ENCODE results near the gene NVL. TPM values are rescaled to one million over a fixed set of nuclear protein-coding genes. Genes with fewer than 3 reads are reported as not detected.
"Not testable (repeated sequence)": the region's sequence is repeated elsewhere in the genome, so short reads cannot be mapped to it uniquely, and the experiment has no call there.

Gene NVL
- total and polyA plus RNA-seq, 8 donors = 22.4 to 46.5 (median 39.0) TPM

DNA sequence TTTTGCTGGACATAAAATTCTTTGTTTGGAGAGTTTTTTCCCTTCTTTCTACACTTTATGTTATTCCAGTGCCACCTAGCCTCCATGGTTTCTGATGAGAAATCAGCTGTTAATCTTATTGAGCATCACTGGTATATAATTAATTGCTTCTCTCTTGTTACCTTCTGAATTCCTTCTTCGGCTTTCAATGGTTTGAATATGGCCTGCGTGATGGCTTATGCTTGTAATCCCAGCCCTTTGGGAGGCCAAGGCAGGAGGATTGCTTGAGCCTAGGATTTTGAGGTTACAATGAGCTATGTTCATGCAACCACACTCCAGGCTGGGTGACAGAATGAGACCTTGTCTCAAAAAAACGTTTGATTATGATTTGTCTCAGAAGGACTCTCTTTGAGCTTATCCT, 13.7 kb upstream of the NVL start:
- TF ChIP-seq, protein P1, sequence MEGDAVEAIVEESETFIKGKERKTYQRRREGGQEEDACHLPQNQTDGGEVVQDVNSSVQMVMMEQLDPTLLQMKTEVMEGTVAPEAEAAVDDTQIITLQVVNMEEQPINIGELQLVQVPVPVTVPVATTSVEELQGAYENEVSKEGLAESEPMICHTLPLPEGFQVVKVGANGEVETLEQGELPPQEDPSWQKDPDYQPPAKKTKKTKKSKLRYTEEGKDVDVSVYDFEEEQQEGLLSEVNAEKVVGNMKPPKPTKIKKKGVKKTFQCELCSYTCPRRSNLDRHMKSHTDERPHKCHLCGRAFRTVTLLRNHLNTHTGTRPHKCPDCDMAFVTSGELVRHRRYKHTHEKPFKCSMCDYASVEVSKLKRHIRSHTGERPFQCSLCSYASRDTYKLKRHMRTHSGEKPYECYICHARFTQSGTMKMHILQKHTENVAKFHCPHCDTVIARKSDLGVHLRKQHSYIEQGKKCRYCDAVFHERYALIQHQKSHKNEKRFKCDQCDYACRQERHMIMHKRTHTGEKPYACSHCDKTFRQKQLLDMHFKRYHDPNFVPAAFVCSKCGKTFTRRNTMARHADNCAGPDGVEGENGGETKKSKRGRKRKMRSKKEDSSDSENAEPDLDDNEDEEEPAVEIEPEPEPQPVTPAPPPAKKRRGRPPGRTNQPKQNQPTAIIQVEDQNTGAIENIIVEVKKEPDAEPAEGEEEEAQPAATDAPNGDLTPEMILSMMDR (IDR thresholded peaks at IDR 0.05) = no peak
- no peaks in the 10 kb centered on the region for H3K36me3 ChIP-seq

DNA sequence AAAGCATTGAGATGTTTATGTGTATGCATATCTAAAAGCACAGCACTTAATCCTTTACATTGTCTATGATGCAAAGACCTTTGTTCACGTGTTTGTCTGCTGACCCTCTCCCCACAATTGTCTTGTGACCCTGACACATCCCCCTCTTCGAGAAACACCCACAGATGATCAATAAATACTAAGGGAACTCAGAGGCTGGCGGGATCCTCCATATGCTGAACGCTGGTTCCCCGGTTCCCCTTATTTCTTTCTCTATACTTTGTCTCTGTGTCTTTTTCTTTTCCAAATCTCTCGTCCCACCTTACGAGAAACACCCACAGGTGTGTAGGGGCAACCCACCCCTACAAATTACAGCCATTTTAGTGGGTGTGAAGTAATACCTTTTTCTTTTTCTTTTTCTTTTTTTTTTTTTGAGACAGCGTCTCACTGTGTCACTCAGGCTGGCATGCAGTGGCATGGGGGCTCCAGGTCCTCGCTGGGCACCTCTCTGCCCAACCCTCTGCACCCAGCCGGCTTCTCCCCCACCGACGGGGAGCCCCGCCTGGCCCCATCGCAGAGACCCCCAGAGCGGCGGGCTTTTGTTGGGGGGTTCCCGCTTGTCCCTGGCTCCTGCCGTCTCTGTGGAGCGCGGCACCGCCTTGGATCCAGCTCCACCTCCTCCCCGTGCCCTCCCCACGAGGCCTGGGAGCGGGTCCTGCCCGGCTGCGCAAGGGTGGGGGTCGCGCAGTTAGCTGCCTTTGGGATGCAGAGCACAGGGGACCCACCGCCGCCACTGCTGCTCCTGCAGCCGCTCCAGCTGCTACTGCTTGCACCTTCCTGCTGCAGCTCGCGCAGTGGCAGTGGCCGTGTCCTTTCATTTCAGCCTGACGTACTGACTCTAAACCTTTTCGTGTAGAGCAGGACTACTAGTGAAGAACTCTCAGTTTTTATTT, 10.7 kb upstream of the NVL start:
- Histone ChIP-seq H3K4me1 (peaks cover 6 to 11% of the 10 kb centered on the region in 2 donors), H3K9me3 (peaks cover 0 to 28% of the 10 kb centered on the region in 2 donors), H3K27ac (peak overlapping the region in 1 of 2 donors; percentile 67), H3K4me3 (peak overlapping the region; percentile 38 to 39)
- H3K27me3 ChIP-seq; intact Hi-C loops (cut with DNase I); H3K36me3 ChIP-seq: not testable (repeated sequence)
- peak in 2 of 4 donors; percentile 47 to 88 for DNase-seq
- ATAC-seq = peak; percentile 61

More for the DNA sequence above, 13.7 kb upstream of the NVL start:
- intact Hi-C loops (cut with DNase I) = no loop called here
- no peak for ATAC-seq
- Histone ChIP-seq H3K4me1 (peaks cover 6 to 11% of the 10 kb centered on the region in 2 donors), H3K27me3 (peaks cover 0 to 9% of the 10 kb centered on the region in 2 donors), H3K4me3 (no peak overlapping the region), H3K27ac (no peak overlapping the region), H3K9me3 (peaks cover 0 to 28% of the 10 kb centered on the region in 2 donors)
- no peak for DNase-seq

DNA sequence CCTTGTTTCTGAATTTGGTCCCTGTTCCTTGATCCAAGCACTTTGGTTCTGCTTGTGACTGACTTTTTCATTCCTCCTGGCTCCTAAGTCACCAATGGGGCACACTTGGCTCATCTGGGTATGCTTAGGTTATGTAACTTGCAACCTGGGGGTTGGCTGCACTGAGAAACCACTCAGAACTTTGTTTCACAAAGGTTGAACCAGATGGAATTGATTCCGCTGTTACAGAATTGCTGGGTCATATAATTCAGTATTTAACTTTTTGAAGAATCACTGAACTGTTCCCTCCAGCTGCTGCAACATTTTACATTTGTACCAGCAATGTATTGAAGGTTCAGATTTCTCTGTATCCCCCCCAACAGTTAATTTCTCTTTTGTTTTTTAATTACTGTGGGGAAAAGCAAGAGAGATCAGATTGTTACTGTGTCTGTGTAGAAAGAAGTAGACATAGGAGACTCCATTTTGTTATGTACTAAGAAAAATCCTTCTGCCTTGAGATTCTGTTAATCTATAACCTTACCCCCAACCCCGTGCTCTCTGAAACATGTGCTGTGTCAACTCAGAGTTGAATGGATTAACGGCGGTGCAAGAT, 9.6 kb upstream of the NVL start:
- TF ChIP-seq, protein P1 (IDR thresholded peaks at IDR 0.05) = no peak
- ATAC-seq = peak; percentile 21
- intact Hi-C loops (cut with DNase I) = no loop called here

DNA sequence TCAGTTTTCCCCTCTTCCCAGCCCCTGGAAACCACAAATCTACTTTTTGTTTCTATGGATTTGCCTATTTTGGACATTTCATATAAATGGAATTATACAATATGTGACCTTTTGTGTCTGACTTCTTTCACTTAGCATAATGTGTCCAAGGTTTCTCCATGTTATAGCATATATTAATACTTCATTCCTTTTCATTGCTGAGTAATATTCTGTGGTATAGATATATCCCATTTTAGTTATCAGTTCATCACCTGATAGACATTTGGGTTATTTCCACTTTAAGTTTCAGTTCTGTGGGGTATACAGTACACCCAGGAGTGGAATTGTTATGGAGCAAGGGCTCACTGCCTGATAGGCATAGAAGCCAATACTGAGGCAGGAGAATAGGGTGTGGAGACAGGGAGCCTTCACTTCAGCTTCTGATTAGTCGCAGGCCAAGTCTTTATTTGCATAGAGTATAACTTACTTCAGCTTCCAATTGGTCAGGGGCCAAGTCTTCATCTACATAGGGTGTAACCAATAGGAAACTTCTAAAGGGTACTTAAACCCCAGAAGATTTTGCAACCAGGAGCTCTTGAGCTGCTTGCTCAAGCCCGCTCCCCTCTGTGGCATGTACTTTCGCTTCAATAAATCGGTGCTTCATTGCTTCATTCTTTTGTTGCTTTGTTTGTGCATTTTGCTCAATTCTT, 8.3 kb upstream of the NVL start:
- peak; percentile 76 for ATAC-seq
- TF ChIP-seq, protein P1 (IDR thresholded peaks at IDR 0.05) = no peak
- H3K27me3 ChIP-seq = peaks cover 0 to 9% of the 10 kb centered on the region in 2 donors
- H3K36me3 ChIP-seq = no peaks in the 10 kb centered on the region
- intact Hi-C loops (cut with DNase I) = no loop called here
- no peak for DNase-seq
- no peak overlapping the region for H3K4me3 ChIP-seq
- peaks cover 6 to 17% of the 10 kb centered on the region in 2 donors for H3K4me1 ChIP-seq
- H3K27ac ChIP-seq = peak overlapping the region; percentile 57 to 67
- peaks cover 0 to 9% of the 10 kb centered on the region in 2 donors for H3K9me3 ChIP-seq

More for the DNA sequence above, 9.6 kb upstream of the NVL start:
- Histone ChIP-seq H3K27ac (peak overlapping the region; percentile 57 to 67), H3K4me3 (no peak overlapping the region), H3K9me3 (peaks cover 0 to 21% of the 10 kb centered on the region in 2 donors), H3K4me1 (peaks cover 6 to 11% of the 10 kb centered on the region in 2 donors), H3K36me3 (no peaks in the 10 kb centered on the region), H3K27me3 (peaks cover 0 to 9% of the 10 kb centered on the region in 2 donors)
- no peak for DNase-seq

DNA sequence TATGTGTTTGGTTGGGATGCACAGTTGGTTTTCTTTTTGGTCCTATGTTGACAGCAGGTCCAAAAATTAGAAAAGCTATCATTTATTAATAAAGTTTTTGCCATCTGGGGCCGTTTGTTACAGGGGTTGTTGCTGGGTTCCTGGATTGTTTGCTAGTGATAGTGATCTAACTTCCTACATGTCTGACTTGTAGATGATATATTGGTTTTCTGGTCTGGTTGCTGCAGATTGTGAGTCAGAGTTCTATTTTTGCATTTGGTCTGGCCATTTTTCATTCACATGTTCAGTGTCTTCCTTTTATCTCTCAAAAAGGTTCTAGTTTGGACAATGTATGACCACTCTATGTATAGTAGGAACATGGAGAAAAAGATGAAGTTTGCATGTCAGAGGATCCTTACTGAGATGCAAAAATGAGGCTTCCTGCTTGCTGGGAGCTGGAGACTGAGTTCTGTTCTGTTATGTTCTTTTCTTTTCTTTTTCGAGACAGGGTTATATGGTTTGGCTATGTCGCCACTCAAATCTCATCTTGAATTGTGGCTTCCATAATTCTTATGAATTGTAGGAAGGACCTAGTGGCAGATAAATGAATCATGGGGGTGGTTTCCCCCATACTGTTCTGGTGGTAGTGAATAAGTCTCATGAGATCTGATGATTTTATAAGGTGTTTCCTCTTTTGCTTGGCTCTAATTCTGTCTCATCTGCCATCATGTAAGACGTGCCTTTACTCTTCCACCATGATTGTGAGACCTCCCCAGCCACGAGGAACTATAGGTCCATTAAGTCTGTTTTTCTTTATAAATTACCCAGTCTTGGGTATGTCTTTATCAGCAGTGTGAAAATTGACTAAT, 4.2 kb upstream of the NVL start:
- Histone ChIP-seq H3K4me3 (no peak overlapping the region), H3K27ac (no peak overlapping the region), H3K27me3 (no peaks in the 10 kb centered on the region), H3K9me3 (no peaks in the 10 kb centered on the region), H3K4me1 (peaks cover 0 to 24% of the 10 kb centered on the region in 2 donors), H3K36me3 (no peaks in the 10 kb centered on the region)
- intact Hi-C loops (cut with DNase I) = loop anchor here in 1 of 2 donors (5.0 kb wide), 1 partner anchor 217 kb away; no protein-coding TSS in a partner anchor
- ATAC-seq = no peak
- DNase-seq = no peak
- TF ChIP-seq, protein P1 (IDR thresholded peaks at IDR 0.05) = no peak

All from left lung (tissue), 10 donors.